UCSD-AML1 (cell line): ENCODE data around the gene NBEAL2.
"Not testable (repeated sequence)": the region's sequence is repeated elsewhere in the genome, so short reads cannot be mapped to it uniquely, and the experiment has no call there.

Experiments
- DNase-seq: peaks from one replicate; lab custom pipeline; 2025; ENCODE audit not compliant: unreplicated experiment; lab: John Stamatoyannopoulos, UW

NBEAL2 gene

DNA sequence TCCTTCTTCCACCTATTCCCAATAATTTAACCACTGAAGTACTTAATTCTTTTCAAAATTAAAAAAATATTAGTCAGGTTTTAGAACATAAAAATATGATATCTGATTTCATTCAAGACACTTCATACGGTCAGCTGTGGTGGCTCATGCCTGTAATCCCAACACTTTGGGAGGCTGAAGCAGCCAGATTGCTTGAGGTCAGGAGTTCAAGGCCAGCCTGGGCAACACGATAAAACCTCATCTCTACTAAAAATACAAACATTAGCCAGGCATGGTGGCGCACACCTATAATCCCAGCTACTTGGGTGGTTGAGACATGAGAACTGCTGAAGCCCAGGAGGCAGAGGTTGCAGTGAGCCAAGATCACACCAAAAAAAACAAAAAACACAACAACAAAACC lies 56.7 kb downstream of the NBEAL2 start:
- DNase-seq: no peak

DNA sequence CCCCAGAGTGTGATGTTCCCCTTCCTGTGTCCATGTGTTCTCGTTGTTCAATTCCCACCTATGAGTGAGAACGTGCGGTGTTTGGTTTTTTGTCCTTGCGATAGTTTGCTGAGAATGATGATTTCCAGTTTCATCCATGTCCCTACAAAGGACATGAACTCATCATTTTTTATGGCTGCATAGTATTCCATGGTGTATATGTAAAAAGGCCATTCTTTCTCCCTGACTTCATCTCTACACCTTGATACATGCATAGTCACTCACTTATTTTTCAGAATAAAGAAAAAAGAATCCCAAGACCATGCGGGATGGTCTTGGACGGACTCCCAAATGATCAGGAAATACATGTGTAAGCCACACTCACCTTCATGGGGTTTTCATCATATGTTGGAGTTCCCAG lies 57.8 kb downstream of the NBEAL2 start:
- DNase-seq: not testable (repeated sequence)

DNA sequence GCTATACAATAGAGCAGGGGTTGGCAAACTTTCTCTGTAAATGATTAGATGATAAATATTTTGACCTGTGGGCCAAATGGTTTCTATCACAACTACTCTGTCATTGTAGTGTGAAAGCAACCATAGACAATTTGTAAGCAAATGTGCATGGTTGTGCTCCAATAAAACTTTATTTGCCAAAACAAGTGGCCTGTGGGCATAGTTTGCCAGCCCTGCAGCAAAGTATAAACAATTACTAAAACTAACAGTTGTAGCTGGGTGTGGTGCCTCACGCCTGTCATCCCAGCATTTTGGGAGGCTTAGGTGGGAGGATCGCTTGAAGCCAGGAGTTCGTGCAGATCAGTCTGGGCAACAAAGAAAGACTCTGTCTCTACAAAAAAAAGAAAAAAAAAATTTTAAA lies 61.6 kb downstream of the NBEAL2 start:
- DNase-seq: no peak

DNA sequence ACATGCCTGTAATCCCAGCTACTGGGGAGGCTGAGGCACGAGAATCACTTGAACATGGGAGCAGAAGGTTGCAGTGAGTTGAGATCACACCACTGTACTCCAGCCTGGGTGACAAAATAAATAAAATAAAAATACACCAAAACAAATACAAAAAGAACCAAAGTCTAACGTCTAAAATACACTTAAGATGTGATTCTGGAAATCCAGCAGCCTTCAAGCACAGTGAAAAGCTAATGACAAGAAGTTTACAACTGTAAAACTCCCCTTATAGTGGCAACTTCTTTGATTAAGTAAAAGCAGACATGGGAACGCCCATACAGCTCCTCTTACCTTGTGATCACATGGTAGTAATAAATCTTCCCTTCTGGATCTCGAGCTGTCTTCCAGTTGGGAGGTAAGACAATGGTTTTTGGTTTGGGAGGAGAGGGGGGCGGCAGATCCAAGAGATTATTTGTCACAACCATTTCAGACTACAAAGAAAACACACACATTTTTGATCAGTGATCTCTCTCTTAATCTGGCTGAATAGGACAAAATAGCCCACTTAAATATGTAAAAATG lies 62.8 kb downstream of the NBEAL2 start:
- DNase-seq: no peak

DNA sequence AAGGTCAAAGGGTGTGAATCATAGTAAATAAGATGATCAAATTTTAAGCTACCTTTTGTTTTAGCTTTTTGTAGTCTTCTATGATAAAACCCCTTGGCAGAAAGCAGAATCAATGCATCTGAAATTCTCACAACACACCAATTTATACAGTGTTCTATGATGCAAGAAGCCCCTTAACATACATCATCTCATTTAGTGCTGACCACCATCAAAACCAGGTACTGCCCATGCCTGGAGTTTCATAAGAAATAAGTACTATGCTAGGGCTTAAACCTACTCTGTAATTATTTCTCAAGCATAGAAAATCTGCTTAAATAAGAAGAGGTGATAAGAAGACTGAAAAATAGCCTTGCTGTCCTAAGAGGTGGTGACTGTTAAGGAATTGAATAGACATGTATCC lies 67.6 kb downstream of the NBEAL2 start:
- DNase-seq: no peak

DNA sequence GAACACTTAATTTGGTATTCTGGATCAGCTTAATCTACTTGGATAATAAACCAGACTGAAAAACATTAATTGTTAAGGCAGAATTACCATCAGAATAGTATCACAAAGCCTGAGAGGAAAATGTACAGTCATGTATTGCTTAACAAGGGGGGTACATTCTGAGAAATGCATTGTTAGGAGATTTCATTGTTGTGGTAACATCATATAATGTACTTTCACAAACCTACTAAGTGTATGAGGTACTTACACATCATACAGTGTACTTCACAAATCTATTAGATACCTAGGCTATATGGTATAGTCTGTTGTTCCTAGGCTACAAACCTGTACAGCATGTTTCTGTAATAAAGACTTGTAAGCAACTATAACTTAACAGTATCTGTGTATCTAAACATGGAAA lies 68.2 kb downstream of the NBEAL2 start:
- no peak for DNase-seq

DNA sequence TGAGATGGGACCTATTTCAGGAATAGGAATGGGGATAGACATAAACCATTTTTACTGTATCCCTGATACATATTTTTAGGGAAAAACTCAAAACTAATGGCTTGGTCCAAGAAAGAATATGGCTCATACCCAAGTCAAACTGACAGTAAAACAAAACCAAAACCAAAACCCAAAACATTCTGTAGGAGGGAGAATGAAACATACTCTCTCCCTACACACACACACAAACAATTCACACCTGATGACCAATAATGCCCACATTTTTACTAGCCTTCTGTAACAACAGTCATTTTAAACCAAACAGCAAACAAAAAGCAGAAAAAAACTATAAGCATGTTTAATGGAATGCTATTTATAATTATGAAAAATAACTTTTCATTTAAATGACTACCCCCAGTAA lies 74.9 kb downstream of the NBEAL2 start:
- DNase-seq: no peak

DNA sequence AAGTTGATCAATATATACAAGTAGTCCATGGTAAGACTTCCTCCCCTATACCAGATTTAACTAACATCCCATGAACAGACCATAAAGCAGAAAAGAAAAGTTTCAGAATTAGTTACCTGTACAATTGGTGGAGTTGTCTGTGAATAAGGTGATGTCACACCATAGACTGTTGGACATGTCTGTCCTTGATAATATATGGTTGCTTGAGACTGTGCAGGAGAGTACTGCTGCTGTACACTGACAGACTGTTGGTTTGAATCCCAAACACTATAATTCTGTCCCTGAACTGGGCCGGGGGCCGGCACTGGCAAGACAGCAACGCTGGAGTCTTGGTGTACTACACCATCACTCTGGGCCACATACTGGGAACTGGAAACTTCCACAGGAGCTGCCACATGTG lies 77.2 kb downstream of the NBEAL2 start:
- no peak for DNase-seq

DNA sequence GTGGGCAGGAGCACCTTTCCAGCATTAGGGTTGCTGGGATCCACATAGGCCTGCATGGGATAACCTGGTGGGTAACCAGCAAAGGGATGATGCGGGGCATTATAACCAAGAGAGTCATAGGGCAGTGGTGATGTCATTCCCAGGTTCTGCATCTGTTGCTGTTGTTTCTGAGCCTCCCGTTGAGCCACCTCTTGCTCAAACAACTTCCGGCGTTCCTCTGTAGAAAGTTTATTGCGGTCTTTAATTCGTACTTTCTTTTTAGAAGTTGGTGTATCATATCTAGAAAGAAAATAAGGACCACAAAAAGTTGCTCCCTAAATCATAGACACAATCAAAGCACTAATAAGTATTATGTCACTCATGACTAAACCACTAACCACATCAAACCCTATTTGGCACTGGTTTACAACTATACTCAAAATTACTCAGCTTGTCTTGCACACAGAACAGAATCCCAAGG lies 77.8 kb downstream of the NBEAL2 start:
- no peak for DNase-seq
